NOMO-1 treated with DMSO at 0.1 percent for 48 hours (cell line): ENCODE results near the gene HEXB.

Experiments used
- DNase-seq: peaks from one replicate; lab custom pipeline; 2025; ENCODE audit not compliant: unreplicated experiment; lab: John Stamatoyannopoulos, UW

Gene HEXB

DNA sequence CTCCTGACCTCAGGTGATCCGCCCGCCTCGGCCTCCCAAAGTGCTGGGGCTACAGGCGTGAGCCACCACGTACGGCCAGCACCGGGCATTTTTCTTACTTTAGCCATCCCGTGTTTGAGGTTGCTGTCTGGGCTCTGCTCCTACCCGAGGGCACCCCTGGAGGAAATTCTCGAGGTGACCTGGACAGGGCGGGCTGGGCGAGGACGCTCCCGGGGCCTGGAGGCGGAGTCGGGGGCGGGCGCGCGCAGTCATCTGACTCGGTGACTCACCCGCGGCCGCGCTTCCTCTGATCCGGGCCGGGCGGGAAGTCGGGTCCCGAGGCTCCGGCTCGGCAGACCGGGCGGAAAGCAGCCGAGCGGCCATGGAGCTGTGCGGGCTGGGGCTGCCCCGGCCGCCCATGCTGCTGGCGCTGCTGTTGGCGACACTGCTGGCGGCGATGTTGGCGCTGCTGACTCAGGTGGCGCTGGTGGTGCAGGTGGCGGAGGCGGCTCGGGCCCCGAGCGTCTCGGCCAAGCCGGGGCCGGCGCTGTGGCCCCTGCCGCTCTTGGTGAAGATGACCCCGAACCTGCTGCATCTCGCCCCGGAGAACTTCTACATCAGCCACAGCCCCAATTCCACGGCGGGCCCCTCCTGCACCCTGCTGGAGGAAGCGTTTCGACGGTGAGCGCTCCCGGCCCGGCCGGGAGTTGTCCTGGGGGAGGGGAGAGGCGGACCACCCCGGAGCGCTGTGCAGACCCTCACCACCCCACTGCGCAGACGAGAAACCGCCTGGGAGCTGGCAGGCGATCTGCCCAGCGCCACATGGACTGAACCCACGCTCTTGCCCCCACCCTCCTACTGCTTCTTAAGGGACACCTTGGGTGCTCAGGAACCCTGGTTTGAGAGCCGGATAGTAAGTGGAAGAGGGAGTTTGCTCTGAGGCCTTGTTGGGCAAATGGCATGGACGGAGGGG, at the start of gene HEXB:
HEXB (plus strand) TSS at position 334 of the 952 bp plus-strand sequence; CDS start at position 362, 28 bp downstream.
- DNase-seq: peak; percentile 83

DNA sequence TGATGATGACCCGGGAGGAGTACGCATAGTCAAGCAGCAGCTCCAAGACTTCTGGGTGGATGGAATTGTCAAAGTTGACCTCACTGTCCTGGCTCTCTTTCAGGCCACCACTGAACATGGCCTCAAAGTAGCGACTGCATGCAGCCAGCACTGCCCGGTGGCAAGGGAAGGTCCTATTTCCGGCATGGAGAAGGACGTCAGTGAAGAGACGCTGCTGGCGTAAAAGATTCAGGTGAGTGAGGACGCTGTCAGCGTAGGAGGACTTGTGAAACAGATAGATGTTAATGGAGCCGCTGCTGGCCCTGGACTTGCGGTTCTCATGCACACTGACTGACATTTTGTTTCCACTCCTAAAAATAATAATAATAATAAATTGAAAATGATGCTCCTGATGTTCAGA, 48.9 kb upstream of the HEXB start:
- no peak for DNase-seq

GRCh38 chr5:74636552-74636951, 48.5 kb upstream of the HEXB start:
- DNase-seq: no peak

GRCh38 chr5:74638544-74638969, 46.5 kb upstream of the HEXB start:
- no peak for DNase-seq

- DNase-seq: peak; percentile 19
These were observed 45.8 kb upstream of the HEXB start for GRCh38 chr5:74638970-74639806.

GRCh38 chr5:74639807-74640449, 45.1 kb upstream of the HEXB start:
- peak; percentile 37 for DNase-seq

DNA sequence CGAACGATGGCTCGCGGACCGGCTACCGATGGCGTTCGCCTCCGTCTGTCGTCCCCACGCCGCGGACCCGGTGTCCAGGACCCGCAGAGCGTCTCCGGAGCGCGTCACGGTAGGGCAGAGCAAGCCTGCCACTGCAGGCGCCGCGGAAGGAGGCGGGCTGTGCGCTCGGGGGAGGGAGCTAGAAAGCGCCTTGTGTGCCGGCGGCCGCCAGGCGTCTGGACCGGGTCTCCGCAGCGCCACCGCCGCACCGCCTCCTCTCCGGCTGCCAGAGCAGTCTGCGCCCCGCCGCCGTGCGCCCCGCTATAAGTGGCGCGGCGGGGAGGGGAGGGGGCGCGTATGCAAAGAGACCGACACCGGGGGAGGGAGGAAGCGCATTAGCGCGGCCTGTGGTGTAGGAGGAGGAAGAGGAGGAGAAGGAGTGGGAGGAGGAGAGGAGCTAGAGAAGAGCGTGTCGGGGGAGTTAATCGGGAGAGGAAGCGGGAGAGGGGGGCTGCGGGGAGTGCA, 44.5 kb upstream of the HEXB start, which contains the start of gene ENC1:
ENC1 (minus strand) TSS at position 279 of the 504 bp plus-strand sequence. CDS start 4,243 bp downstream, outside the sequence.
- DNase-seq: peak; percentile 91

GRCh38 chr5:74640954-74641734, 43.9 kb upstream of the HEXB start:
- peak; percentile 84 for DNase-seq

DNA sequence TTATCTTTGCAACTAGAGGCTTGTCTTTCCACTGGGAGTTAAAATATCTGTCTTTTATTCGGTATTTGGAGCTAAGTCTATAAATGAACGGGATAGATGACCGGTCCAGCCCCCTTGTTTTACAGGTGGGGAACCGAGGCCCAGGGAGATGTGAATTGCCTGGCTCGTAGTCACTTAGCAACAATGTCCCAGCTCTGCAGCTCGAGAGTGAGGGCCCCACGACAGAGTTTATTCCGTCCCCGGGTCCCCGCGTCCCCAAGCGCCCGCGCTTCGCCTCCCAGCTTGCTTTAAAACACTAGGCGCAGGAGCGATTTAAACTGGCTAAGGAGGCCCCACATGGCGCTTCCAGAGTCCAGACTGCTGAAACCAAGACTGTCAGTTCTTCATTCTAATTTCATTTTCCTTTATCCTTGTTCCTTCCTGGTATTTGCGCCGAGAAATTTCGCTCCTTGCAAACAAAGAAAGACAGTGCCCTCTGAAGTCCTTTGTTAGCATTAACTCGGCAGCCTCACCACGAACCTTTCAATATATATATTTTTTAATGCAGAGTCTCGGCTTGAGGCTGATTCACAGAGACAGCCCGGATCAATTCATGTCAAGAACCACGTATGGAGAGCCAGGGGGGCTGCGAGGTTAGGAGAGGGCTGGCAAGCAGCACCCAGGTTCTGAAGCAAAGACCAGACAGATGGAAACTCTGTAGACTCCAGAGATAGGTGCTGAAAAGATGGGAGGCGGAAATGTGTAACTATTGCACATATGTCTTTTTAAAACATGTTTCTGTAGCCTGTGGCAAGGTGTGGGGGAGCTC, 43.1 kb upstream of the HEXB start:
- peak; percentile 85 for DNase-seq

DNA sequence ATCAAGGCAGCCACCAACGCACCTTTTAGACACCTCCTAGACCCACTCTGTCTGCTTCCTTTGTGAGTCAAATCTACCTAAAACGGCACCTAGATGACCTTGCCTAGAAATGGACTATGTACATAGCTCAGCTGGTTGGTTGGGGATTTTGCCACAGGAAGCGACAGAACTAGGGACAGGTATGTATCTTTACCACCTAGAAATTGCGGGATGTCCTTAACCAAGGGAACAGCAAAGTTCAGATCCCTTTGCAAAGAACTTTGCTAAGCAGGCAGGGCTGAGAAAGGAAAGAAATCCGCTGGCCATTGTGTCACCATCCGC, 42.5 kb upstream of the HEXB start:
- no peak for DNase-seq

- peak; percentile 93 for DNase-seq
These were observed 41.9 kb upstream of the HEXB start for GRCh38 chr5:74643111-74643562.

- DNase-seq: no peak
These were observed 37.9 kb upstream of the HEXB start for GRCh38 chr5:74647096-74647495.

DNA sequence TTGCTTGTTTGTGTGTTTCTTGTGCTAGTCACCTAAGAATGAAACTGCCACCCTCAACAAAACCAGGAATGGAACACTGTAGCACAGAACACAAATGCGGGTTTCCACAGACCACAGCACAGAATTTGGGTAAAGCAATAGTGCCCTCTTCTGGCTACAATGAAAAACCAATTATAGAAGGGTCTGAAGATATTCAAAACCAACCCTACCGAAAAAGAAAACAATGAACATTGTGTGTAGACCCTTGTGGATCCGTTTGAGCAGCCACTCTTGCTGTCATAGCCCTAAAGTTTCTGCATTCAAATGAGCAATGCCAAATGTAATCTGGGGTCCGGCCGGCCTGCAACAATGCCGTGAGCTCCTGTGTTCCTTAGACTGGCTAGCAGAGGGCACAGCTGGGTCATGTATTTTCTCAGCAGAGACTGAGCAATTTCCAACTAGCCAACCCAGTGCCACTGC, 36.2 kb upstream of the HEXB start:
- peak; percentile 70 for DNase-seq

DNA sequence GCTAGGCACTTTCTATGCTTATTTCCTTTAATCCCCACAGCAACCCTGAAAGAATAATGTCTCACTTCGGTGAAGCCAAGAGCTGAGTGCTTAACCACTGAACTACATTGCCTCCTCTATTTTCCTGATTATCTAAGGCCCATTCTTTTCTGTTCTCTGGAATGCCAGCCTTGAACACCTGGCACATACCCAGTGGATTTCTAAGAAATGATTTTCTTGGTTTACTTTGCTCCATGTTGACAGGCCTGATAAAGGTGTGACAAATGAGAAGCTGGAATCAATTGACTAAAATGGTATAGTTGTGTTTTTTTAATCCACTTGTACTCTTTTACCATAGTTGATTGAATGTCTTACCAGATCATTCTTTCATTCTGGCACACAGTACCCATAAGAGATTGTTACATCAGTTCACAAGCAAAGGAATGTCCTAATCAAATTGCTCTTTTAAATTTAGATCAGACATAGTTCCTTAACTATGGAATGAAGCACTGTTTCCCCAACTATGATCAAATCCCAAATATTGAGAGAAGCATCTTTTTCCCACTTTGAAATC, 35.5 kb upstream of the HEXB start:
- no peak for DNase-seq

DNA sequence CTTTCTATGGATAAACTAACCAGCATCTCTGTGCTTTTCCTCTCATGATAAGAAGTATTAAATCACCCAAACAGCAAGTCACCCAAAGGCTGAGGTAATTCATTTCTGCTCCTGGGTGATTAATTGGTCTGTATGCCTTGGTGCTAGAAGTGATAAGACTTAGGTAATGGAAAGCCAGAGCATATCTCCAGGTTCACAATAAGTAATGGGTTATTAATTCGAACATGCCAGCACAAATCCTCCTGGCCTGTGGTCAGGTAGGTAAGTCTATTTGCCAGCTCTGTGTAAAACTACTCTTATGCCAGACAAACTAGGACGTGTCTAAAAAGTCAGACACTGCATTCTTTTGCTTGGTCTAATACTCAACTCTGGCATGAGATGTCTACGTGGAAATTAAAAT, 33.3 kb upstream of the HEXB start:
- DNase-seq: no peak

DNA sequence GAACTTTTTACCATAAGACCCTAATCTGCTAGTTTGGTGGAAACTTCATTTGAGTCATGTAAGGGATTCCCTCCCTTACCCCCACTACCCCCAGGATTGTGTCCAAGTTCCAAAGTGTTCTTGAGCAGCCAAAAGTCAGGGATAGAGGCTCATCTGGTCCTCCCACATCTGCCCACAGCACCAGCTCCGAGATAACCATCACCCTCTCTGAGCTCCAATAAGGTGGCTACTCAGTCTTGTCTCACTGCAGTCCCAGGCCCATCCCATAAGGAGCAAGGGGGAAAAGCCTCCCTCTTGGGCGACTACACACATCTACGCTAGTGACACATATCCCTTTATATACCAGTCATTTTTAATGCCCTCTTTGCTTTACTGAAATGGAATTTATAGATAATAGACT, 32.5 kb upstream of the HEXB start:
- DNase-seq: no peak

DNA sequence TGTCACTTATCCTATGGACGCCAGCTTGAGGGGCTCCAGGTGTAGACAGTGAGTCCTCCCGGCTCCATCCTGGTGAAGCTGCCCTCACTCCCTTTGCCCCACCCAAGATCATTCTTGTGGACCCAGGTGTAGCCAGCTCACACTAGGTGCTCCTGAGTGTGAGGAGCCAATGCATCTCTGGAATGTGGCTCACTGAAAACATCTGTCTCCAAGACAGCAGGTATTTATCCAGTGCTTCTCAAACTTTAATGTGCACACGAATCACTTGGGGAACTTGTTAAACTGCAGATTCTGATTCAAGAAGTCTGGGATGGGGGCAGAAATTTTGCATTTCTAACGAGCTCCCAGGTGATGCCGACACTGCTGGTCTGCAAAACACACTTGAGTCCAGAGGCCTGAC, 31.0 kb upstream of the HEXB start:
- no peak for DNase-seq

GRCh38 chr5:74655206-74655605, 29.8 kb upstream of the HEXB start:
- no peak for DNase-seq

- no peak for DNase-seq
These were observed 29.3 kb upstream of the HEXB start for GRCh38 chr5:74655716-74656115.
